SK-N-MC (cell line): Measurements from ENCODE around the gene SPOPL.

ENCODE experiments used
- EZH2 ChIP-seq: fragments of 200-600 bp; sonication (generic); IDR thresholded peaks from one replicate; pipeline ENCODE4 v1.6.1; 2017; ENCODE audit warnings: antibody characterized with exemption
- FOXP2 ChIP-seq: optimal IDR thresholded peaks from 2 replicates; pipeline ENCODE3; 2011; ENCODE audit warnings: mild to moderate bottlenecking, moderate library complexity; ENCODE audit not compliant: insufficient read depth; ENCODE audit errors: extremely low read length, control extremely low read depth
- POLR2AphosphoS5 ChIP-seq: IDR thresholded peaks from 2 replicates; pipeline ENCODE4 v1.6.1; 2012; ENCODE audit warnings: mild to moderate bottlenecking, low read depth, low read length, borderline replicate concordance

GRCh38 chr2:138503652-138504051 is 2.1 kb downstream of the SPOPL start:
- no peak for TF ChIP-seq POLR2AphosphoS5
- no peak for TF ChIP-seq EZH2
- no peak for TF ChIP-seq FOXP2
